K562 (cell line): Measurements from ENCODE around the gene AASDH. TPM values are rescaled to one million over a fixed set of nuclear protein-coding genes. Genes with fewer than 3 reads are reported as not detected.

ENCODE experiments used
- CBFA2T3 ChIP-seq: fragments of 450-650 bp; IDR thresholded peaks from 2 replicates; pipeline ENCODE4 v1.6.1; 2017
- CHD1 ChIP-seq: fragments of 200-600 bp; sonication (generic); IDR thresholded peaks from one replicate; pipeline ENCODE4 v1.6.1; 2012; ENCODE audit warnings: mild to moderate bottlenecking, moderate library complexity, low read length, inconsistent platforms
- FOXP1 ChIP-seq: sonication (generic); formaldehyde crosslinking; IDR thresholded peaks from 2 replicates; pipeline ENCODE4 v1.8.0; 2022; ENCODE audit warnings: mild to moderate bottlenecking, missing genetic modification reagents
- HEY1 ChIP-seq: fragments of 250-450 bp; sonication (Bioruptor Pico); IDR thresholded peaks from 2 replicates; pipeline ENCODE4 v1.5.0; 2020; ENCODE audit warnings: mild to moderate bottlenecking, moderate library complexity, borderline replicate concordance
- MIER1 ChIP-seq: fragments of 450-650 bp; IDR thresholded peaks from 2 replicates; pipeline ENCODE4 v1.6.1; 2016; ENCODE audit warnings: antibody characterized with exemption, mild to moderate bottlenecking, low read depth
- RHOXF2B ChIP-seq: fragments of 250-450 bp; sonication (Bioruptor Pico); conservative IDR thresholded peaks from 2 replicates; pipeline ENCODE4 v1.5.1; 2021
- TAL1 ChIP-seq: fragments of 450-650 bp; IDR thresholded peaks from 2 replicates; pipeline ENCODE4 v1.6.1; 2016; ENCODE audit warnings: mild to moderate bottlenecking
- polyA plus RNA-seq, 8 experiments: library from polyadenylated mRNA; depleted of rRNA in 4 of 8; stranded (reverse) in 5 of 8; unstranded in 3 of 8; fragments of >200 nt; fragmentation: Nextera tagmentation in 2 of 8; fragmentation: Illumina TruSeq in 1 of 8; extraction: Ambion mirVana in 2 of 8; extraction: Trizol in 1 of 8; gene quantifications; 2 replicates each; pipeline versions ENCODE4 v1.2.1 to v1.2.3, GENCODE V29; 2011 to 2014; ENCODE audit warnings: inconsistent platforms in 1 of 8, missing spikeins in 1 of 8
- total RNA-seq, 7 experiments: library from RNA; depleted of rRNA in 6 of 7; stranded (reverse); fragments of >200 nt in 6 of 7; fragmentation: Illumina TruSeq in 2 of 7; extraction: Trizol in 2 of 7; gene quantifications; 2 replicates each; pipeline versions ENCODE4 v1.2.1 to v1.2.3, GENCODE V29; 2011 to 2021; ENCODE audit warnings: low replicate concordance in 1 of 7
- TF ChIP-seq, protein P1 (sequence below): sonication (generic); formaldehyde crosslinking; IDR thresholded peaks from 2 replicates; pipeline ENCODE4 v1.8.1; 2023; ENCODE audit warnings: missing genetic modification reagents, mild to moderate bottlenecking, borderline replicate concordance
- TF ChIP-seq, protein P2 (sequence below): fragments of 450-650 bp; IDR thresholded peaks from 2 replicates; pipeline ENCODE4 v1.6.1; 2014; ENCODE audit warnings: low read depth, mild to moderate bottlenecking, moderate library complexity, borderline replicate concordance

AASDH gene
- total and polyA plus RNA-seq, 9 of the 15 experiments (the other 6 are each of a cell fraction or from before 2014, with no cell fraction given) = 8.6 to 29.7 (median 13.7) TPM

DNA sequence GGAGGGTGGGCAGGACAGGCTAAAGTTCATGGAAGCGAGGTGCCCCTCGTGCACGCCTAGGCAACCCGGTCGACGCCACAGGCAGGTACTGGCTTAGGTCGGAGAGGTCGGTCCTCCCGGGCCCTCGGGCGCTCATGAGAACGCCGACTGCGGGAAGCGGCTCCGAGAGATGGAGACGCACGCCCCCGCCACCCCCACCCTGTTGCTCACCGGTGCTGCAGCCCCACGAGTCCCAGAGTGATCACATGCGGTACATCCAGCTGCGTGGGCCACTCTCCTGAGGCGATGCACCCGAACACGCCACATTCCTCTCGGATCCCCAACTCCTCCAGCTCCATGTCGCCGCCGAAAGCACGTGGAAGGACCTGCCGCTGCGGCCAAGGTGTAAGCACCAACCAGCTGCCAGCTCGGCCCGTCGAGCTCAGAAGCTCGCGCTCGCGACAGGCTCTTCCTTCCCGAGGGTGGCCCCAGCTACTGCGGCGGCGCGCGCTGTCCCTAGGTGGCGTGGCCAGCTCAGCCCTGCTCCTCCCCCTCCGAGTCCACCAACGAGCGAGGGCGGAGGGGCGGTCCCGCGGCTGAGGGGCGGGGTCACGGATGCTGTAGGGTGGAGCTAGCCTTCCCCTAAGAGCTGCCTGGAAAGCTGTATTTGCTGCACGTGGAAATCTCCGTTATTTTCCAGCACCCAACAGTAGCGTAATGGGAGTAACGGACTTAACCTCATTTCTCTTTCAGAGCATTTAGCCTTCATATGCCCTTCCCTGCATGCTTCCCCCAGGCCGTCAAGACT lies 48.0 kb upstream of the AASDH start, which contains the start of gene PPAT (continued):
- TF ChIP-seq, protein P1, sequence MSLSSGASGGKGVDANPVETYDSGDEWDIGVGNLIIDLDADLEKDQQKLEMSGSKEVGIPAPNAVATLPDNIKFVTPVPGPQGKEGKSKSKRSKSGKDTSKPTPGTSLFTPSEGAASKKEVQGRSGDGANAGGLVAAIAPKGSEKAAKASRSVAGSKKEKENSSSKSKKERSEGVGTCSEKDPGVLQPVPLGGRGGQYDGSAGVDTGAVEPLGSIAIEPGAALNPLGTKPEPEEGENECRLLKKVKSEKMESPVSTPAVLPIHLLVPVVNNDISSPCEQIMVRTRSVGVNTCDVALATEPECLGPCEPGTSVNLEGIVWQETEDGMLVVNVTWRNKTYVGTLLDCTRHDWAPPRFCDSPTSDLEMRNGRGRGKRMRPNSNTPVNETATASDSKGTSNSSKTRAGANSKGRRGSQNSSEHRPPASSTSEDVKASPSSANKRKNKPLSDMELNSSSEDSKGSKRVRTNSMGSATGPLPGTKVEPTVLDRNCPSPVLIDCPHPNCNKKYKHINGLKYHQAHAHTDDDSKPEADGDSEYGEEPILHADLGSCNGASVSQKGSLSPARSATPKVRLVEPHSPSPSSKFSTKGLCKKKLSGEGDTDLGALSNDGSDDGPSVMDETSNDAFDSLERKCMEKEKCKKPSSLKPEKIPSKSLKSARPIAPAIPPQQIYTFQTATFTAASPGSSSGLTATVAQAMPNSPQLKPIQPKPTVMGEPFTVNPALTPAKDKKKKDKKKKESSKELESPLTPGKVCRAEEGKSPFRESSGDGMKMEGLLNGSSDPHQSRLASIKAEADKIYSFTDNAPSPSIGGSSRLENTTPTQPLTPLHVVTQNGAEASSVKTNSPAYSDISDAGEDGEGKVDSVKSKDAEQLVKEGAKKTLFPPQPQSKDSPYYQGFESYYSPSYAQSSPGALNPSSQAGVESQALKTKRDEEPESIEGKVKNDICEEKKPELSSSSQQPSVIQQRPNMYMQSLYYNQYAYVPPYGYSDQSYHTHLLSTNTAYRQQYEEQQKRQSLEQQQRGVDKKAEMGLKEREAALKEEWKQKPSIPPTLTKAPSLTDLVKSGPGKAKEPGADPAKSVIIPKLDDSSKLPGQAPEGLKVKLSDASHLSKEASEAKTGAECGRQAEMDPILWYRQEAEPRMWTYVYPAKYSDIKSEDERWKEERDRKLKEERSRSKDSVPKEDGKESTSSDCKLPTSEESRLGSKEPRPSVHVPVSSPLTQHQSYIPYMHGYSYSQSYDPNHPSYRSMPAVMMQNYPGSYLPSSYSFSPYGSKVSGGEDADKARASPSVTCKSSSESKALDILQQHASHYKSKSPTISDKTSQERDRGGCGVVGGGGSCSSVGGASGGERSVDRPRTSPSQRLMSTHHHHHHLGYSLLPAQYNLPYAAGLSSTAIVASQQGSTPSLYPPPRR = peak; percentile 84; the same call in 1 of the 2 replicates
- TF ChIP-seq, protein P2, sequence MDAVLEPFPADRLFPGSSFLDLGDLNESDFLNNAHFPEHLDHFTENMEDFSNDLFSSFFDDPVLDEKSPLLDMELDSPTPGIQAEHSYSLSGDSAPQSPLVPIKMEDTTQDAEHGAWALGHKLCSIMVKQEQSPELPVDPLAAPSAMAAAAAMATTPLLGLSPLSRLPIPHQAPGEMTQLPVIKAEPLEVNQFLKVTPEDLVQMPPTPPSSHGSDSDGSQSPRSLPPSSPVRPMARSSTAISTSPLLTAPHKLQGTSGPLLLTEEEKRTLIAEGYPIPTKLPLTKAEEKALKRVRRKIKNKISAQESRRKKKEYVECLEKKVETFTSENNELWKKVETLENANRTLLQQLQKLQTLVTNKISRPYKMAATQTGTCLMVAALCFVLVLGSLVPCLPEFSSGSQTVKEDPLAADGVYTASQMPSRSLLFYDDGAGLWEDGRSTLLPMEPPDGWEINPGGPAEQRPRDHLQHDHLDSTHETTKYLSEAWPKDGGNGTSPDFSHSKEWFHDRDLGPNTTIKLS = peak; percentile 51; the same call in 1 of the 2 replicates
- TF ChIP-seq TAL1 (no peak), MIER1 (no peak), CHD1 (peak; percentile 98), HEY1 (CRISPR knock-in tag) (no peak), CBFA2T3 (peak; percentile 78), FOXP1 (CRISPR knock-in tag) (peak; percentile 83), RHOXF2B (CRISPR knock-in tag) (no peak)
